ENCODE measurements around the gene GPR32. TPM values are rescaled to one million over a fixed set of nuclear protein-coding genes. Genes with fewer than 3 reads are reported as not detected.
A peak's percentile ranks its signal among the peaks of the same experiment; 100 is the strongest.
"Not testable (repeated sequence)": the region's sequence is repeated elsewhere in the genome, so short reads cannot be mapped to it uniquely, and the experiment has no call there.

Gene GPR32
- total and polyA plus RNA-seq, 2 donors (not counting 1 experiment from before 2014, with no cell fraction given) = not detected

GRCh38 chr19:50770888-50771287 lies 624 bp downstream of the GPR32 start:
- Histone ChIP-seq H2AFZ (ENCODE audit: insufficient read depth, low read depth, low read length, poor library complexity, severe bottlenecking) (no peak overlapping the region), H3K4me1 (ENCODE audit: control insufficient read depth in 2 of 2, insufficient read depth in 2 of 2, low read length in 2 of 2) (no peaks in the 10 kb centered on the region), H3K27ac (ENCODE audit: low read length in 2 of 2) (no peak overlapping the region), H3K4me3 (ENCODE audit: control extremely low read depth in 1 of 5, extremely low read depth in 1 of 5, insufficient read depth in 1 of 5, low read depth in 2 of 5, low read length in 4 of 5) (no peak overlapping the region), H3K27me3 (replicated peaks in 1 of 4; ENCODE audit: control extremely low read depth in 1 of 4, control insufficient read depth in 3 of 4, insufficient read depth in 4 of 4, low read length in 3 of 4) (peaks cover 0 to 4% (median 0%) of the 10 kb centered on the region in 4 experiments), H3K79me2 (ENCODE audit: control insufficient read depth, insufficient read depth, low read length) (no peaks in the 10 kb centered on the region), H3K9ac (ENCODE audit: low read length) (no peak overlapping the region), H3K4me2 (replicated peaks; ENCODE audit: low read depth, low read length, poor library complexity, severe bottlenecking) (no peak overlapping the region), H4K20me1 (ENCODE audit: control insufficient read depth, insufficient read depth, low read length, poor library complexity, severe bottlenecking) (no peaks in the 10 kb centered on the region), H3K9me3 (ENCODE audit: control extremely low read depth in 1 of 3, control insufficient read depth in 2 of 3, insufficient read depth in 1 of 3, low read length in 2 of 3) (peaks cover 0 to 5% (median 1%) of the 10 kb centered on the region in 3 donors), H3K36me3 (replicated peaks in 1 of 2; ENCODE audit: control extremely low read depth in 1 of 2, control insufficient read depth in 1 of 2, extremely low read depth in 1 of 2, insufficient read depth in 2 of 2, low read length in 1 of 2) (no peaks in the 10 kb centered on the region)
- ATAC-seq (ENCODE audit: low read depth) (no peak), DNase-seq (no peak)
- no peaks in the 10 kb centered on the region for H3K9me3 Mint-ChIP-seq (ENCODE audit: insufficient read depth)
- ChIA-PET CTCF (no interaction called here), POLR2A (no interaction called here)
- H3K4me1 Mint-ChIP-seq = no peaks in the 10 kb centered on the region
- no peak overlapping the region for H3K4me3 Mint-ChIP-seq
- TF ChIP-seq CTCF (IDR thresholded peaks at IDR 0.05) (no peak), EZH2 (IDR thresholded peaks at IDR 0.05; ENCODE audit: borderline replicate concordance, insufficient read depth, low read depth, low read length, poor library complexity, severe bottlenecking) (no peak)
- WGBS (ENCODE audit: insufficient coverage) = 93% methylated on average over 13 of the region's 13 CpGs
- no peak overlapping the region for H3K27ac Mint-ChIP-seq
- intact Hi-C loops (cut with micrococcal nuclease) = no loop called here
- H3K27me3 Mint-ChIP-seq = peaks cover 31% of the 10 kb centered on the region

GRCh38 chr19:50772476-50772875 lies 2.2 kb downstream of the GPR32 start:
- TF ChIP-seq EZH2 (IDR thresholded peaks at IDR 0.05; ENCODE audit: borderline replicate concordance, insufficient read depth, low read depth, low read length, poor library complexity, severe bottlenecking) = no peak
- no peak for TF ChIP-seq CTCF (IDR thresholded peaks at IDR 0.05)
- Histone ChIP-seq H3K4me2 (replicated peaks; ENCODE audit: low read depth, low read length, poor library complexity, severe bottlenecking) (no peak overlapping the region), H3K79me2 (ENCODE audit: control insufficient read depth, insufficient read depth, low read length) (no peaks in the 10 kb centered on the region), H3K9me3 (ENCODE audit: control extremely low read depth in 1 of 3, control insufficient read depth in 2 of 3, insufficient read depth in 1 of 3, low read length in 2 of 3) (peaks cover 0 to 18% (median 2%) of the 10 kb centered on the region in 3 donors), H3K27ac (ENCODE audit: low read length in 2 of 2) (no peak overlapping the region), H4K20me1 (ENCODE audit: control insufficient read depth, insufficient read depth, low read length, poor library complexity, severe bottlenecking) (no peaks in the 10 kb centered on the region), H3K4me1 (ENCODE audit: control insufficient read depth in 2 of 2, insufficient read depth in 2 of 2, low read length in 2 of 2) (no peaks in the 10 kb centered on the region), H2AFZ (ENCODE audit: insufficient read depth, low read depth, low read length, poor library complexity, severe bottlenecking) (no peak overlapping the region), H3K4me3 (ENCODE audit: control extremely low read depth in 1 of 5, extremely low read depth in 1 of 5, insufficient read depth in 1 of 5, low read depth in 2 of 5, low read length in 4 of 5) (no peak overlapping the region), H3K27me3 (replicated peaks in 1 of 4; ENCODE audit: control extremely low read depth in 1 of 4, control insufficient read depth in 3 of 4, insufficient read depth in 4 of 4, low read length in 3 of 4) (peaks cover 0 to 16% (median 5%) of the 10 kb centered on the region in 4 experiments), H3K36me3 (replicated peaks in 1 of 2; ENCODE audit: control extremely low read depth in 1 of 2, control insufficient read depth in 1 of 2, extremely low read depth in 1 of 2, insufficient read depth in 2 of 2, low read length in 1 of 2) (no peaks in the 10 kb centered on the region), H3K9ac (ENCODE audit: low read length) (no peak overlapping the region)
- intact Hi-C loops (cut with micrococcal nuclease) = no loop called here
- no peak overlapping the region for H3K4me3 Mint-ChIP-seq
- no CpG with 5 or more reads among the region's 2 CpGs for WGBS (ENCODE audit: insufficient coverage)
- no peaks in the 10 kb centered on the region for H3K4me1 Mint-ChIP-seq
- ATAC-seq (ENCODE audit: low read depth) = no peak
- H3K27ac Mint-ChIP-seq = no peak overlapping the region
- H3K9me3 Mint-ChIP-seq (ENCODE audit: insufficient read depth) = no peaks in the 10 kb centered on the region
- POLR2A ChIA-PET = no interaction called here
- peak; percentile 30 for DNase-seq
- peaks cover 35% of the 10 kb centered on the region for H3K27me3 Mint-ChIP-seq
- CTCF ChIA-PET = no interaction called here

GRCh38 chr19:50772912-50773311 lies 2.6 kb downstream of the GPR32 start:
- H3K27ac Mint-ChIP-seq; H3K4me3 Mint-ChIP-seq; H3K9me3 Mint-ChIP-seq (ENCODE audit: insufficient read depth); DNase-seq; intact Hi-C loops (cut with micrococcal nuclease); ATAC-seq (ENCODE audit: low read depth); H3K4me1 ChIP-seq (ENCODE audit: control insufficient read depth in 2 of 2, insufficient read depth in 2 of 2, low read length in 2 of 2); CTCF ChIA-PET; H3K4me2 ChIP-seq (replicated peaks; ENCODE audit: low read depth, low read length, poor library complexity, severe bottlenecking); H4K20me1 ChIP-seq (ENCODE audit: control insufficient read depth, insufficient read depth, low read length, poor library complexity, severe bottlenecking); H3K36me3 ChIP-seq (replicated peaks in 1 of 2; ENCODE audit: control extremely low read depth in 1 of 2, control insufficient read depth in 1 of 2, extremely low read depth in 1 of 2, insufficient read depth in 2 of 2, low read length in 1 of 2); H3K27ac ChIP-seq (ENCODE audit: low read length in 2 of 2); H3K79me2 ChIP-seq (ENCODE audit: control insufficient read depth, insufficient read depth, low read length); H3K4me1 Mint-ChIP-seq; H3K4me3 ChIP-seq (ENCODE audit: control extremely low read depth in 1 of 5, extremely low read depth in 1 of 5, insufficient read depth in 1 of 5, low read depth in 2 of 5, low read length in 4 of 5); POLR2A ChIA-PET; H3K9ac ChIP-seq (ENCODE audit: low read length); H2AFZ ChIP-seq (ENCODE audit: insufficient read depth, low read depth, low read length, poor library complexity, severe bottlenecking): not testable (repeated sequence)
- peaks cover 0 to 20% (median 8%) of the 10 kb centered on the region in 4 experiments for H3K27me3 ChIP-seq (replicated peaks in 1 of 4; ENCODE audit: control extremely low read depth in 1 of 4, control insufficient read depth in 3 of 4, insufficient read depth in 4 of 4, low read length in 3 of 4)
- H3K27me3 Mint-ChIP-seq = peaks cover 38% of the 10 kb centered on the region
- 100% methylated on average over 2 of the region's 3 CpGs for WGBS (ENCODE audit: insufficient coverage)
- H3K9me3 ChIP-seq (ENCODE audit: control extremely low read depth in 1 of 3, control insufficient read depth in 2 of 3, insufficient read depth in 1 of 3, low read length in 2 of 3) = peaks cover 0 to 22% (median 2%) of the 10 kb centered on the region in 3 donors
